Liver (tissue), 9 donors: ENCODE data around the gene ACAN. TPM values are rescaled to one million over a fixed set of nuclear protein-coding genes. Genes with fewer than 3 reads are reported as not detected.

Experiments
- DNase-seq: peaks from one replicate; pipeline ENCODE4 v3.0.0-alpha.2; 2017; ENCODE audit warnings: low spot score
- H3K27ac ChIP-seq, 2 donors: one replicate each; pipeline ENCODE4 v1.7.0; 2013; ENCODE audit warnings: inconsistent platforms in 2 of 2, low read length in 2 of 2, control low read depth in 1 of 2, low read depth in 1 of 2, mild to moderate bottlenecking in 1 of 2
- H3K27me3 ChIP-seq, 4 donors: one replicate each; pipeline versions ENCODE4 v1.6.1 to v1.7.0; 2013; ENCODE audit warnings: low read length in 3 of 4, inconsistent platforms in 1 of 4, mild to moderate bottlenecking in 1 of 4, moderate library complexity in 1 of 4; ENCODE audit not compliant: control insufficient read depth in 4 of 4, insufficient read depth in 4 of 4
- H3K36me3 ChIP-seq, 4 donors: one replicate each; pipeline versions ENCODE4 v1.6.1 to v1.7.0; 2013; ENCODE audit warnings: low read length in 3 of 4, mild to moderate bottlenecking in 3 of 4, low read depth in 1 of 4, moderate library complexity in 1 of 4; ENCODE audit not compliant: control insufficient read depth in 4 of 4, insufficient read depth in 3 of 4
- H3K4me1 ChIP-seq, 4 donors: one replicate each; pipeline versions ENCODE4 v1.6.1 to v1.7.0; 2013; ENCODE audit warnings: low read length in 3 of 4, mild to moderate bottlenecking in 3 of 4, moderate library complexity in 1 of 4; ENCODE audit not compliant: control insufficient read depth in 4 of 4, insufficient read depth in 4 of 4
- H3K4me3 ChIP-seq, 3 donors: one replicate each; pipeline versions ENCODE4 v1.6.1 to v1.7.0; 2013; ENCODE audit warnings: low read length in 3 of 3, control low read depth in 1 of 3, low read depth in 1 of 3, mild to moderate bottlenecking in 1 of 3
- H3K9ac ChIP-seq, 2 donors: one replicate each; pipeline ENCODE4 v1.7.0; 2013; ENCODE audit warnings: low read length in 2 of 2, mild to moderate bottlenecking in 2 of 2, moderate library complexity in 2 of 2, control low read depth in 1 of 2, low read depth in 1 of 2
- H3K9me3 ChIP-seq, 4 donors: one replicate each; pipeline versions ENCODE4 v1.6.1 to v1.7.0; 2013; ENCODE audit warnings: low read length in 3 of 4; ENCODE audit not compliant: control insufficient read depth in 4 of 4
- ATF3 ChIP-seq: IDR thresholded peaks from 2 replicates; pipeline ENCODE4 v1.6.1; 2016; ENCODE audit warnings: antibody characterized with exemption
- CTCF ChIP-seq: fragments of 150-350 bp; IDR thresholded peaks from 2 replicates; pipeline ENCODE4 v1.5.1; 2017; ENCODE audit warnings: improper control_type of control experiment, low read depth, low read length; ENCODE audit not compliant: missing input control
- FOXA1 ChIP-seq: IDR thresholded peaks from 2 replicates; pipeline ENCODE4 v1.6.1; 2016; ENCODE audit warnings: antibody characterized with exemption
- FOXA2 ChIP-seq: IDR thresholded peaks from 2 replicates; pipeline ENCODE4 v1.6.1; 2016; ENCODE audit warnings: antibody characterized with exemption
- GABPA ChIP-seq, 2 donors: IDR thresholded peaks in 1 of 2; conservative IDR thresholded peaks in 1 of 2; 2 replicates each; pipeline ENCODE4 v1.6.1; 2016; ENCODE audit warnings: antibody characterized with exemption in 2 of 2, mild to moderate bottlenecking in 1 of 2, moderate library complexity in 1 of 2
- HNF4A ChIP-seq, 2 donors: conservative IDR thresholded peaks; 2 replicates each; pipeline ENCODE4 v1.6.1; 2016; ENCODE audit warnings: antibody characterized with exemption in 2 of 2, mild to moderate bottlenecking in 2 of 2
- RAD21 ChIP-seq, 2 donors: IDR thresholded peaks; 2 replicates each; pipeline ENCODE4 v1.6.1; 2016; ENCODE audit warnings: antibody characterized with exemption in 2 of 2, mild to moderate bottlenecking in 2 of 2
- RXRA ChIP-seq, 2 donors: IDR thresholded peaks; 2 replicates each; pipeline ENCODE4 v1.6.1; 2017 to 2018; ENCODE audit warnings: antibody characterized with exemption in 2 of 2, mild to moderate bottlenecking in 1 of 2
- TAF1 ChIP-seq: conservative IDR thresholded peaks from 2 replicates; pipeline ENCODE4 v1.6.1; 2016; ENCODE audit warnings: antibody characterized with exemption, mild to moderate bottlenecking
- YY1 ChIP-seq: IDR thresholded peaks from 2 replicates; pipeline ENCODE4 v1.6.1; 2016; ENCODE audit warnings: antibody characterized with exemption, mild to moderate bottlenecking
- ZBTB33 ChIP-seq: IDR thresholded peaks from 2 replicates; pipeline ENCODE4 v1.6.1; 2016; ENCODE audit warnings: antibody characterized with exemption
- WGBS: extraction: QIAGEN DNeasy Blood & Tissue Kit; methylation state at CpG from one replicate; pipeline ENCODE4 v1.1.7; 2013; 5-methylcytosine and 5-hydroxymethylcytosine counted together
- polyA plus RNA-seq, 2 donors: library from polyadenylated mRNA; stranded (reverse) in 1 of 2; unstranded in 1 of 2; fragments of 200-250 nt in 1 of 2; fragments of >200 nt in 1 of 2; fragmentation: Nextera tagmentation in 1 of 2; extraction: Ambion mirVana in 1 of 2; gene quantifications; one replicate each; pipeline versions ENCODE4 v1.2.1 to v1.2.3, GENCODE V29; 2013 to 2015
- total RNA-seq, 2 donors: library from RNA; depleted of rRNA; stranded (reverse); fragments of >200 nt; gene quantifications; one replicate each; pipeline ENCODE4 v1.2.3, GENCODE V29; 2014
- donor health status: healthy.
- donor health status: healthy.
- donor health status: healthy.
- donor health status: healthy.
- donor health status: healthy.

ACAN gene
- total and polyA plus RNA-seq, 4 donors = under 0.01 to 0.05 (median under 0.01) TPM; not detected in 1

GRCh38 chr15:88904257-88904623 lies 101.0 kb downstream of the ACAN start:
- no peaks in the 10 kb centered on the region for H3K36me3 ChIP-seq
- H3K27me3 ChIP-seq = no peaks in the 10 kb centered on the region
- no peaks in the 10 kb centered on the region for H3K4me1 ChIP-seq
- 89% methylated on average over 2 of the region's 2 CpGs for WGBS
- H3K4me3 ChIP-seq = no peak overlapping the region
- no peak overlapping the region for H3K9ac ChIP-seq
- TF ChIP-seq RXRA (IDR thresholded peaks at IDR 0.05) = no peak
- TF ChIP-seq FOXA1 = no peak
- TF ChIP-seq YY1 = no peak
- no peak for TF ChIP-seq ZBTB33
- TF ChIP-seq GABPA (IDR thresholded peaks at IDR 0.05 in 1 of 2, conservative IDR thresholded peaks at IDR 0.05 in 1 of 2) = no peak
- no peak for TF ChIP-seq CTCF
- TF ChIP-seq RAD21 (IDR thresholded peaks at IDR 0.05) = no peak
- TF ChIP-seq ATF3 = no peak
- TF ChIP-seq HNF4A (conservative IDR thresholded peaks at IDR 0.05) = no peak
- H3K9me3 ChIP-seq = no peaks in the 10 kb centered on the region
- H3K27ac ChIP-seq = no peak overlapping the region
- DNase-seq = no peak

- Histone ChIP-seq H3K4me3 (no peak overlapping the region), H3K27me3 (no peaks in the 10 kb centered on the region), H3K27ac (no peak overlapping the region), H3K36me3 (no peaks in the 10 kb centered on the region), H3K4me1 (no peaks in the 10 kb centered on the region), H3K9ac (no peak overlapping the region), H3K9me3 (no peaks in the 10 kb centered on the region)
- TF ChIP-seq TAF1 (no peak), RAD21 (IDR thresholded peaks at IDR 0.05) (peak; percentile 84 to 89), CTCF (peak; percentile 99), FOXA2 (no peak)
- peak; percentile 87 for DNase-seq
- 36% methylated on average over 10 of the region's 10 CpGs for WGBS
Observed at GRCh38 chr15:88904624-88905327, 101.5 kb downstream of the ACAN start.
